NCI-H1930 (cell line): ENCODE results near the gene CCDC85A.
A peak's percentile ranks its signal among the peaks of the same experiment; 100 is the strongest.

Experiments used
- DNase-seq, 2 experiments: peaks; one replicate each; lab custom pipeline; 2025; lab: John Stamatoyannopoulos, UW

The CCDC85A gene

GRCh38 chr2:56297671-56298070, 113.9 kb downstream of the CCDC85A start:
- no peak for DNase-seq

- no peak for DNase-seq
These were observed 115.4 kb downstream of the CCDC85A start for GRCh38 chr2:56299171-56299691.

GRCh38 chr2:56309626-56310170, 125.9 kb downstream of the CCDC85A start:
- DNase-seq = no peak

GRCh38 chr2:56313500-56313921, 129.7 kb downstream of the CCDC85A start:
- no peak for DNase-seq

GRCh38 chr2:56314371-56314770, 130.6 kb downstream of the CCDC85A start:
- no peak for DNase-seq

- DNase-seq = no peak
These were observed 131.0 kb downstream of the CCDC85A start for GRCh38 chr2:56314796-56315195.

GRCh38 chr2:56315376-56315775, 131.6 kb downstream of the CCDC85A start:
- no peak for DNase-seq

GRCh38 chr2:56316011-56316410, 132.2 kb downstream of the CCDC85A start:
- DNase-seq = no peak

GRCh38 chr2:56318147-56318546, 134.4 kb downstream of the CCDC85A start:
- DNase-seq = no peak

- no peak for DNase-seq
These were observed 142.0 kb downstream of the CCDC85A start for GRCh38 chr2:56325661-56326345.

- DNase-seq = no peak
These were observed 142.6 kb downstream of the CCDC85A start for GRCh38 chr2:56326346-56326741.

GRCh38 chr2:56331810-56332209, 148.0 kb downstream of the CCDC85A start:
- no peak for DNase-seq

- no peak for DNase-seq
These were observed 150.2 kb downstream of the CCDC85A start for GRCh38 chr2:56333812-56334485.

GRCh38 chr2:56334622-56335021, 150.8 kb downstream of the CCDC85A start:
- no peak for DNase-seq

- no peak for DNase-seq
These were observed 151.3 kb downstream of the CCDC85A start for GRCh38 chr2:56335101-56335500.

- peak in 1 of 2 experiments; percentile 20 for DNase-seq
These were observed 153.6 kb downstream of the CCDC85A start for GRCh38 chr2:56337342-56337741.

- no peak for DNase-seq
These were observed 154.4 kb downstream of the CCDC85A start for GRCh38 chr2:56338232-56338631.

- no peak for DNase-seq
These were observed 161.0 kb downstream of the CCDC85A start for GRCh38 chr2:56344771-56345170.

- DNase-seq = no peak
These were observed 164.1 kb downstream of the CCDC85A start for GRCh38 chr2:56347881-56348280.

- peak; percentile 41 to 61 for DNase-seq
These were observed 164.8 kb downstream of the CCDC85A start for GRCh38 chr2:56348392-56349210.

GRCh38 chr2:56357655-56358295, 174.0 kb downstream of the CCDC85A start:
- DNase-seq = no peak

GRCh38 chr2:56361844-56362243, 178.1 kb downstream of the CCDC85A start:
- no peak for DNase-seq
